ENCODE measurements around the gene TBCD. TPM values are rescaled to one million over a fixed set of nuclear protein-coding genes. Genes with fewer than 3 reads are reported as not detected.
A peak's percentile ranks its signal among the peaks of the same experiment; 100 is the strongest.

Gene TBCD
- total and polyA plus RNA-seq, 8 donors, result 28.7 to 161 (median 40.0) TPM

- ATAC-seq (peak in 1 of 4 donors; percentile 4), DNase-seq (peak in 2 of 6 donors; percentile 20 to 50), FAIRE-seq (no peak)
- WGBS, 2 donors, result 71 to 81% methylated on average over 18 of the region's 18 CpGs
- Histone ChIP-seq H3K4me3 (no peak overlapping the region), H3K27ac (peak overlapping the region; percentile 5 to 58 (median 42)), H3K4me1 (peaks cover 11 to 15% (median 12%) of the 10 kb centered on the region in 3 donors), H3K27me3 (no peaks in the 10 kb centered on the region), H3K9me3 (no peaks in the 10 kb centered on the region), H3K36me3 (no peaks in the 10 kb centered on the region)
- intact Hi-C loops (cut with DNase I), result no loop called here
- no peak for TF ChIP-seq CTCF (IDR thresholded peaks at IDR 0.05)
Observed at GRCh38 chr17:82876149-82876548, 124.3 kb downstream of the TBCD start.

- Histone ChIP-seq H3K27me3 (no peaks in the 10 kb centered on the region), H3K4me3 (no peak overlapping the region), H3K27ac (peak overlapping the region; percentile 5 to 58 (median 42)), H3K9me3 (no peaks in the 10 kb centered on the region), H3K4me1 (peaks cover 13 to 15% (median 15%) of the 10 kb centered on the region in 3 donors), H3K36me3 (no peaks in the 10 kb centered on the region)
- WGBS, 2 donors, result 16 to 17% methylated on average over 14 of the region's 14 CpGs
- intact Hi-C loops (cut with DNase I), result no loop called here
- peak in 3 of 4 donors; percentile 12 to 33 (median 16) for TF ChIP-seq CTCF (IDR thresholded peaks at IDR 0.05)
- DNase-seq (peak; percentile 79 to 92 (median 81)), ATAC-seq (peak; percentile 92 to 98 (median 96)), FAIRE-seq (peak; percentile 88)
Observed at GRCh38 chr17:82876602-82877379, 124.9 kb downstream of the TBCD start.

- no peak overlapping the region for H3K4me3 ChIP-seq
- no peak for ATAC-seq
- 70 to 81% methylated on average over 9 of the region's 9 CpGs for WGBS, 2 donors
- H3K27ac ChIP-seq, result no peak overlapping the region
- H3K27me3 ChIP-seq, result no peaks in the 10 kb centered on the region
- no peak for TF ChIP-seq CTCF (IDR thresholded peaks at IDR 0.05)
- no peaks in the 10 kb centered on the region for H3K9me3 ChIP-seq
- intact Hi-C loops (cut with DNase I), result no loop called here
- DNase-seq, result peak in 2 of 6 donors; percentile 13 to 21
- H3K4me1 ChIP-seq, result peaks cover 25 to 27% (median 25%) of the 10 kb centered on the region in 3 donors
- FAIRE-seq, result no peak
- no peaks in the 10 kb centered on the region for H3K36me3 ChIP-seq
Observed at GRCh38 chr17:82878527-82878926, 126.7 kb downstream of the TBCD start.

- no peak for ATAC-seq
- Histone ChIP-seq H3K4me1 (peaks cover 31 to 34% (median 32%) of the 10 kb centered on the region in 3 donors), H3K9me3 (no peaks in the 10 kb centered on the region), H3K4me3 (no peak overlapping the region), H3K27ac (no peak overlapping the region), H3K36me3 (no peaks in the 10 kb centered on the region), H3K27me3 (no peaks in the 10 kb centered on the region)
- no peak for FAIRE-seq
- WGBS, 2 donors, result 96% methylated on average over 15 of the region's 15 CpGs
- intact Hi-C loops (cut with DNase I), result no loop called here
- peak in 2 of 6 donors; percentile 49 to 59 for DNase-seq
- no peak for TF ChIP-seq CTCF (IDR thresholded peaks at IDR 0.05)
Observed at GRCh38 chr17:82879241-82879640, 127.4 kb downstream of the TBCD start.
